Loucy (cell line): ENCODE data around the gene PGS1.

Experiments
- H2AFZ ChIP-seq: fragments of 200-600 bp; sonication (generic); 2 replicates; pipeline ENCODE4 v1.6.0; 2016; ENCODE audit warnings: antibody characterized with exemption, mild to moderate bottlenecking, low read length, moderate library complexity
- H3F3A ChIP-seq: fragments of 200-600 bp; 2 replicates; pipeline ENCODE4 v1.6.0; 2016; ENCODE audit warnings: antibody characterized with exemption, low read depth, mild to moderate bottlenecking
- H3K27me3 ChIP-seq: fragments of 200-600 bp; sonication (generic); 2 replicates; pipeline ENCODE4 v1.6.1; 2014; ENCODE audit warnings: low read length, mild to moderate bottlenecking; ENCODE audit not compliant: insufficient read depth, poor library complexity, severe bottlenecking
- H3K36me3 ChIP-seq: fragments of 200-600 bp; sonication (generic); 2 replicates; pipeline ENCODE4 v1.6.1; 2016; ENCODE audit warnings: low read length; ENCODE audit not compliant: insufficient read depth
- H3K4me1 ChIP-seq: fragments of 200-600 bp; sonication (generic); 2 replicates; pipeline ENCODE4 v1.5.1; 2014; ENCODE audit warnings: low read length, mild to moderate bottlenecking; ENCODE audit not compliant: insufficient read depth, poor library complexity, severe bottlenecking
- H3K4me2 ChIP-seq: fragments of 200-600 bp; sonication (generic); 2 replicates; pipeline ENCODE4 v1.6.0; 2014; ENCODE audit warnings: antibody characterized with exemption, low read length, low read depth, mild to moderate bottlenecking; ENCODE audit not compliant: poor library complexity, severe bottlenecking
- H3K4me3 ChIP-seq: fragments of 200-600 bp; sonication (generic); 2 replicates; pipeline ENCODE4 v1.5.1; 2014; ENCODE audit warnings: low read length, mild to moderate bottlenecking, mixed read lengths; ENCODE audit not compliant: poor library complexity, severe bottlenecking
- H3K79me2 ChIP-seq: fragments of 200-600 bp; sonication (generic); 2 replicates; pipeline ENCODE4 v1.6.1; 2014; ENCODE audit warnings: low read length; ENCODE audit not compliant: insufficient read depth
- H3K9ac ChIP-seq: fragments of 200-600 bp; sonication (generic); 2 replicates; pipeline ENCODE4 v1.6.0; 2014; ENCODE audit warnings: mild to moderate bottlenecking, low read depth, low read length, moderate library complexity; ENCODE audit not compliant: poor library complexity, severe bottlenecking
- H3K9me2 ChIP-seq: fragments of 200-600 bp; sonication (generic); replicated peaks from 2 replicates; pipeline ENCODE4 v1.6.1; 2016; ENCODE audit warnings: low read depth, low read length, mixed read lengths
- H3K9me3 ChIP-seq: fragments of 200-600 bp; sonication (generic); 2 replicates; pipeline ENCODE4 v1.6.1; 2014; ENCODE audit warnings: mild to moderate bottlenecking, antibody characterized with exemption, low read length, low read depth; ENCODE audit not compliant: insufficient read depth
- H4K20me1 ChIP-seq: fragments of 200-600 bp; sonication (generic); 2 replicates; pipeline ENCODE4 v1.6.0; 2014; ENCODE audit warnings: antibody characterized with exemption, low read length, mild to moderate bottlenecking; ENCODE audit not compliant: insufficient read depth, poor library complexity, severe bottlenecking
- CTCF ChIP-seq: fragments of 200-600 bp; sonication (generic); conservative IDR thresholded peaks from 2 replicates; pipeline ENCODE4 v1.5.1; 2014; ENCODE audit warnings: mild to moderate bottlenecking, antibody characterized with exemption, low read length
- EZH2phosphoT487 ChIP-seq: fragments of 200-600 bp; IDR thresholded peaks from 2 replicates; pipeline ENCODE4 v1.6.1; 2018; ENCODE audit warnings: antibody characterized with exemption, mild to moderate bottlenecking, moderate library complexity, borderline replicate concordance

Gene PGS1

DNA sequence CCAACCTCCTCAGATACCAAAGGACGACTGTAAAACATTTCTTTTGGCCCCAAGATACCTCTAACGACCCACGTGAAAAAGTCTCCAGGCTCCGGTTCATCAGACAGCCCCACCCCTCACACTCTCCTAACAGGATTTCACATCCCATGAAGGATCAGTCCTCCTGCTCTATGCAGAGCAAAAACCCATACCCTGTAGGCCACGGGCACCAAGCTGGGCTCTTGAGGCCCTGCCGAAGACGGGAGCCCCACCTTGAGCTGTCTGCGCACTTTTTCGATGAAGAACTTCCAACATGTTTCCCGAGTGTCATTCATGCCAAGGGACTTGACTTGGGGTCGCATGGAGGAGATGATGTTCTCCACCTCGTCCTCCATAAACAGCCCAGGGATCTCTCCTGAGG lies 89.9 kb downstream of the PGS1 start:
- TF ChIP-seq CTCF (no peak), EZH2phosphoT487 (no peak)
- no peaks in the 10 kb centered on the region for H3K4me1 ChIP-seq

DNA sequence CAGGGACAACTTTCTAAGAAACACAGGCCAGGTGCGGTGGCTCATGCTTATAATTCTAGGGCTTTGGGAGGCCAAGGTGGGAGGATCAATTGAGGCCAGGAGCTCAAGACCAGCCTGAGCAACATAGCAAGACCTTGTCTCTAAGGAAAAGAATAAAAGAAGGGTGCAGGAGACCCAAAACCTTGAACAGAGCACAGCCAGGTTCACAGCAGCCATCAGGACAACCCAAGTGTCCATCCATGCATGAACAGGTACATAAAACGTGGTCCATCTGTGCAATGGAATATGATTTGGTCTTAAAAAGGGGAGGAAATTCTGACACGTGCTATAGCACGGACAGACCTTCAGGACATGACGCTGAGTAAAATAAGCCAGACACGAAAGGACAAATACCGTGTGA lies 91.0 kb downstream of the PGS1 start:
- Histone ChIP-seq H3K9me3 (no peaks in the 10 kb centered on the region), H3F3A (no peaks in the 10 kb centered on the region), H3K9me2 (no peaks in the 10 kb centered on the region), H3K79me2 (no peaks in the 10 kb centered on the region), H3K27me3 (no peaks in the 10 kb centered on the region), H3K36me3 (no peaks in the 10 kb centered on the region), H3K4me2 (no peak overlapping the region), H3K9ac (no peak overlapping the region), H2AFZ (no peak overlapping the region), H4K20me1 (no peaks in the 10 kb centered on the region), H3K4me1 (no peaks in the 10 kb centered on the region), H3K4me3 (no peak overlapping the region)
- TF ChIP-seq EZH2phosphoT487 (no peak), CTCF (no peak)

More for the DNA sequence above, 89.9 kb downstream of the PGS1 start:
- Histone ChIP-seq H3K4me3 (no peak overlapping the region), H3K4me2 (no peak overlapping the region), H3K79me2 (no peaks in the 10 kb centered on the region), H3K9ac (no peak overlapping the region), H3F3A (no peaks in the 10 kb centered on the region), H3K36me3 (no peaks in the 10 kb centered on the region), H3K9me3 (no peaks in the 10 kb centered on the region), H3K9me2 (no peaks in the 10 kb centered on the region), H2AFZ (no peak overlapping the region), H3K27me3 (no peaks in the 10 kb centered on the region), H4K20me1 (no peaks in the 10 kb centered on the region)

- TF ChIP-seq EZH2phosphoT487 (no peak), CTCF (no peak)
- Histone ChIP-seq H3K4me3 (no peak overlapping the region), H3K36me3 (no peaks in the 10 kb centered on the region), H3K9ac (no peak overlapping the region), H3K27me3 (no peaks in the 10 kb centered on the region), H3K4me1 (no peaks in the 10 kb centered on the region), H3K9me2 (no peaks in the 10 kb centered on the region), H3K79me2 (no peaks in the 10 kb centered on the region), H3K4me2 (no peak overlapping the region), H3K9me3 (no peaks in the 10 kb centered on the region), H2AFZ (no peak overlapping the region), H3F3A (no peaks in the 10 kb centered on the region), H4K20me1 (no peaks in the 10 kb centered on the region)
Observed at GRCh38 chr17:78471635-78472034, 93.2 kb downstream of the PGS1 start.
